ENCODE measurements around the gene HES4.
"Not testable (repeated sequence)": the region's sequence is repeated elsewhere in the genome, so short reads cannot be mapped to it uniquely, and the experiment has no call there.

The HES4 gene

GRCh38 chr1:1000357-1001056 is 610 bp upstream of the HES4 start:
- peak; percentile 49 to 61 for DNase-seq (ENCODE audit: extremely low read depth in 1 of 2, low read depth in 1 of 2)

DNA sequence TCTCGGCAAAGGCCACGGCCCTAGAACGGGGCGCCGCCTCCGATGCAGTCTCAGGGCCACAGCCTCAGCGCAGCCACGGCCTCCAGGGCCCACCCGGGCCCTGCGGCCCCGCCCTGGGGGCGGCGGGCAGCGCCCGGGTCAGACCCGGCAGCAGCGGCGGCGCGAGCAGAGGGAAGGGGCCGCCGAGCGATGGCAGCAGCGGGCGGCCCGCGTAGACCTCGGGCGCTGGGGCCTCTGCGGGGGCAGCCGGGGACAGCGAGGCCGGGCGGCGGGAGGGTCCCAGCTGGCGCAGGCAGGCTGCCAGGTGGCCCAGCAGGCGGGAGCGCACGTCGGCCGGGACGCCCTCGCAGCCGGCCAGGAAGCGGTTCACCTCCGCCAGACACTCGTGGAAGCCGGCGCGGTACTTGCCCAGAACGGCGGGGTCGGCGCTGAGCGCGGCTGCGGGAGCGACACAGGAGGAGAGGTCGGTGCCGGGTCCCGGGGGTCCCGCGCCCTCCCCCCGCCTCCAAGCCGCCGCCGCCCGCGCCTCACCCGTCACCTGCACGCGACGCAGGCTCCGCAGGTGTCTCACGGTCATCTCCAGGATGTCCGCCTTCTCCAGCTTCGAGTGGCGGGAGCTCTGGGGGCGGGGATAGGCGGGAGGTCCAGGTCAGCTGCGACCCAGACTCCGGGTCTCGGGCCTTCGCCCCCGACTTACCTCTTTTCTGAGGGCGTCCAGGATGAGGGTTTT is 737 bp downstream of the HES4 start:
- DNase-seq (ENCODE audit: extremely low read depth in 1 of 2, low read depth in 1 of 2), result no peak

GRCh38 chr1:998745-998994 is 1.2 kb downstream of the HES4 start:
- no peak for DNase-seq (ENCODE audit: extremely low read depth in 1 of 2, low read depth in 1 of 2)

DNA sequence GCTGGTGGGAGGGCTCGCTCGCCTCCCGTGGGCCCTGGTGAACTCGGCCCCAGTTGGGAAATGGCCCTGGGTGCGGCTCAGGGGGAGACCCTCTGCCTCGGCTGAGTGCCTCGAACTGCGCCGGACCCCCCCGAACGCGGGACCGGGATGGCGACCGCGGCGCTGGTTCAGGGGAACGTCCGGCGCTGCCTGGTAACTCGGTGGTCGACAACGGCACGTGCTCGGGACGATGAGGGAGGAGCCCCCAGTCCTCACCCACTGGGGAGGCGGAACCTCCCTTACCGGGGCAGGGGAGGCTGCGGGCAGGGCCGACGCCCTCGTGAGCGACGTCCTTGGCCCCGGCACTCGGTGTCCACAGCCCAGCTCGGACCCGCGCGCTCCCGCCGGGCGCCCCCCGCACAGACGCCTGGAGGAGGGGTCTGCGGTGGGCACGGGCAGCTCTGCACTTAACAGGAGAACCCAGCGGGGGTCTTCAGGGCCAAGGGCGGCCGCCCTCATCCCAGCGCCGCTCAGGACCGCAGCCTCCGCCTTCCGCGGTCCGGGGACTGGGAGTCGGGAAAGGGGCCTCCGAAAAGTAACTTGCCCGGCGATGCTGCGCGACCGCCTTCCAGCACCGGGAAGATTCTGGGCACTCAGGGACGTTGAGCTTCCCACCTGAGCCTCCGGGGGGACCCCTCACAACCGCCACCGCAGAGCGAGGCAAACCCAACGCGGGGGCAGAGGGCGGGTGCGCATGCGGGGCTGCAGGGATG is 1.7 kb downstream of the HES4 start:
- DNase-seq (ENCODE audit: extremely low read depth in 1 of 2, low read depth in 1 of 2), result no peak

- DNase-seq (ENCODE audit: extremely low read depth in 1 of 2, low read depth in 1 of 2), result no peak
Observed at GRCh38 chr1:997713-997992, 2.2 kb downstream of the HES4 start.

GRCh38 chr1:996851-997712 is 2.8 kb downstream of the HES4 start:
- DNase-seq (ENCODE audit: extremely low read depth in 1 of 2, low read depth in 1 of 2), result no peak

GRCh38 chr1:995665-996633 is 3.9 kb downstream of the HES4 start:
- DNase-seq (ENCODE audit: extremely low read depth in 1 of 2, low read depth in 1 of 2), result no peak

GRCh38 chr1:994546-994945 is 5.4 kb downstream of the HES4 start:
- DNase-seq (ENCODE audit: extremely low read depth in 1 of 2, low read depth in 1 of 2), result not testable (repeated sequence)

GRCh38 chr1:993379-993995 is 6.4 kb downstream of the HES4 start:
- DNase-seq (ENCODE audit: extremely low read depth in 1 of 2, low read depth in 1 of 2), result no peak

DNA sequence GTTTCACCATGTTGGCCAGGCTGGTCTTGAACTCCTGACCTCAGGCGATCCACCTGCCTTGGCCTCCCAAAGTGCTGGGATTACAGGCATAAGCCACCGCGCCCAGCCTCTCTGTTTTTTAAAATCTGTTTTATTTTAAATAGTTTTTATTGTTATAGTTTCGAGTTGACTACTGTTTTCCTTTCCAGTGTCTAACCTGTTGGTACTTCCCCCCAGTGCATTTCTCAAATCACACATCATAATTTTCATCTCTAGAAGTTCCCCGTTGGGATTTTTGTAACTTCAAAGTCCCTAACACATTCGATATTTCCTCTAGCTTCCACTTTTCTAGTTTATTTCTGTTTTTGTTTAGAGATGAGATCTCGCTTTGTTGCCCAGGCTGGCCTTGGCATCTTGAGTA is 7.5 kb downstream of the HES4 start:
- no peak for DNase-seq (ENCODE audit: extremely low read depth in 1 of 2, low read depth in 1 of 2)

DNA sequence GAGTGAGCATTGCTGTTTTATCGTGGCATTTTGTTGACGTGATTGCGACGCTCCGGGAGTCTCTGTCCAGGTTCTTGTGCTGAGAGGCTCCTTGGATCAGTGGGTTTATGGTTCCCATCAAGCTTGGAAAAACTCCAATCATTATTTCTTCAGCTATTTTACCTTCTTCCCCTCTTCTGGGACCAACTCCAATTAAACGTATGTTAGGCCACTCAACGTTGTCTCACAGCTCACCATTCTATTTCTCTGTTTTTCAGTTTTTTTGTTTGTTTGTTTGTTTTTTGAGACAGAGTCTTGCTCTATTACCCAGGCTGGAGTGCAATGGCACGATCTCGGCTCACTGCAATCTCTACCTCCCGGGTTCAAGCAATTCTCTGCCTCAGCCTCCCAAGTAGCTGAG is 8.0 kb downstream of the HES4 start:
- DNase-seq (ENCODE audit: extremely low read depth in 1 of 2, low read depth in 1 of 2), result no peak

DNA sequence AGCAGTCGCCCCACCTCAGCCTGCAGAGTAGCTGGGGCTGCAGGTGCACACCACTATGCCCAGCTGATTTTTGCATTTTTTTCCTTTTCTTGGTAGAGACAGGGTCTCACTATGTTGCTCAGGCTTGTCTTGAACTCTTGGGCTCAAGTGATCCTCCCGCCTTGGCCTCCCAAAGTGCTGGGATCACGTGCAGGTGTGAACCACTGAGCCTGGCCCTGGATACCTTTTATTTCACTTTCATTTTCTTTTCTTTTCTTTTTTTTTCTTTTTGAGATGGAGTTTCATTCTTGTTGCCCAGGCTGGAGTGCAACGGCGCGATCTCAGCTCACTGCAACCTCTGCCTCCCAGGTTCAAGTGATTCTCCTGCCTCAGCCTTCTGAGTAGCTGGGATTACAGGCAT is 8.6 kb downstream of the HES4 start:
- DNase-seq (ENCODE audit: extremely low read depth in 1 of 2, low read depth in 1 of 2), result not testable (repeated sequence)

- DNase-seq (ENCODE audit: extremely low read depth in 1 of 2, low read depth in 1 of 2), result not testable (repeated sequence)
Observed at GRCh38 chr1:988061-988460, 11.8 kb downstream of the HES4 start.

DNA sequence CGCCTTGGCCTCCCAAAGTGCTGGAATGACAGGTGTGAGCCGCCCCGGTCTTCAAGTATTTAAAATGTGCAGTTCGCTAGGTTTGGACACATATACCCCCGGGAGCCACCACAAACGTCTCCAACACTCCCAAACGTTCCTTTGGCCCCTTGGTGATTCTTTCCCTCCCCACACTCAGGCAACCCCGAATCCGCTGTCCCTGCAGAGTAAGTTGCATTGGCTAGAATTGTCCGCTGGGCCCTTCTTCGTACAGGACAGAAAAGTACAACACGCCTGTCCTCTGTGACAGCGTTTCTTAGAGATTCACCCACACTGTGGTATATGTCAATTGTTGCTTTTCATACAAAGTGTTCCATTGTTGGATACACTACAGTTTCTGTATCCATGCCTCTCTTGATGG is 14.8 kb downstream of the HES4 start:
- no peak for DNase-seq (ENCODE audit: extremely low read depth in 1 of 2, low read depth in 1 of 2)

DNA sequence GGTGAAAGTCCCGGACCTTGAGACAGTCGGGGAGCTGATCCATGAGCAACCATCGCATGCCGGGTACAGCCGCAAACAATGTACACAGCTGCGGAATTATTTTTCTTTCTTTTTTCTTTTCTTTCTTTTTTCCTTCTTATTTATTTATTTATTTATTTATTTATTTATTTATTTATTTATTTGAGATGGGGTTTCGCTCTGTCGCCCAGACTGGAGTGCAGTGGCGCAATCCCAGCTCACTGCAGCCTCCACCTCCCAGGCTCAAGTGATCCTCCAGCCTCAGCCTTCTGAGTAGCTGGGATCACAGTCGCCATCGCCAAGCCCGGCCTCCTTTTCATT is 15.5 kb downstream of the HES4 start:
- no peak for DNase-seq (ENCODE audit: extremely low read depth in 1 of 2, low read depth in 1 of 2)

GRCh38 chr1:983798-984475 is 16.0 kb downstream of the HES4 start:
- DNase-seq (ENCODE audit: extremely low read depth in 1 of 2, low read depth in 1 of 2), result peak in 1 of 2 donors; percentile 54

- no peak for DNase-seq (ENCODE audit: extremely low read depth in 1 of 2, low read depth in 1 of 2)
Observed at GRCh38 chr1:982765-983436, 17.0 kb downstream of the HES4 start.

GRCh38 chr1:981955-982558 is 17.8 kb downstream of the HES4 start, which contains the start of gene PERM1:
Gene PERM1 (minus strand): TSS chr1:982093. CDS start chr1:981029, 1,064 bp downstream.
- DNase-seq (ENCODE audit: extremely low read depth in 1 of 2, low read depth in 1 of 2), result no peak

Measured in activated CD8-positive, alpha-beta memory T cell treated with anti-CD3 and anti-CD28 coated beads for 1 hour (primary cell).